ENCODE measurements around the gene KRT13.

The KRT13 gene

DNA sequence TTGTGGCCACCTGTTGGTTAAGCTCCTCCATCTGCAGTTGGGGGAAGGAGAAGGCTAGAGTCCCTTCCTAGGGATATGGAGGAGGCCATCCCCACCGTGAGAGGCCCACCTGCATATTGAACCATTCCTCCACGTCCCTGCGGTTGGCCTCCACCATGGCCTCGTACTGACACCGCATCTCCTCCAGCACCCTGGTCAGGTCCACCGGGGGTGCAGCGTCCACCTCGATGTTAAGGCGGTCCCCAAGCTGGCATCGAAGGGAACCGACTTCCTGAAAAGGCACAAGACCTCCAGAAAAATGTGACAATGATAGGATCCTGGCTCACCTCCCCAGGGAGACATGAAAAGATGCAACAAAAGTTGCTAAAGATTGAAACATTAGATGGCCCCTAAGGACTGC is 41.2 kb downstream of the KRT13 start:
- no peak for DNase-seq

DNA sequence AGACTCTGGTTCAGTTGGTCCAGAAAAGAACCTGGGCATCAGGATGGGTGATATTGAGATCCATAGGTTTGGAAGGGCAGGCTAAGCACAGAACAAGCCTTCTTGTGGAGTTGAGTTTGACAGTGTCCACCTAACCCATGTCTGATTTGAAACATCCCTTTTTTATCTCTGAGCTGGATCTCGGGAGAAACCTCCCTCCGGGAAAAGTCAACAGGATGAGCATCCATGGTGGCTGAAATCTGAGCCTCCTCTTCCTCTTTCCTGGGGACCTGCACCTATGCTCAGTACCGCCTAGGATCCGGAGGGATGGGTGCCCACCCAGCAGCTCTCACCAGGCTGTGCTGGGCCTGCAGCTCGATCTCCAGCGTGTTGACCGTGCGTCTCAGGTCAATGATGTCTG is 41.7 kb downstream of the KRT13 start:
- no peak for DNase-seq

DNA sequence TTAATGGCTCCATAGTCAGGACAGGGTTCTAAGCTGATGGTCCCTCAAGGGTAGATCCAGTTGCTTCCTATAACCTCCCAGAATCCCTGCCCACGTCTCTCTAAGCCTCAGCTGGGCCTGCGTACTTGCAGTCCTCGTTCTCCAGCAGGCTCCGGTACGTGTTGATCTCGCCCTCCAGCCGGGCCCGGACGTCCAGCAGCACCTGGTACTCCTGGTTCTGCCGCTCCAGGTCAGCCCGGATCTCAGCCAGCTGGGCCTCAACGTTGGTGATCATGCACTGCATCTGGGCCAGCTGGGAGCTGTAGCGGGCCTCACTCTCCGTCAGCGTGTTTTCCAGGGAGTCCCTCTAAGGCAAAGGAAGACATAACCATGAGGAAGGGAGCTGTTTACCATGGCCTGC is 42.7 kb downstream of the KRT13 start:
- DNase-seq = no peak

DNA sequence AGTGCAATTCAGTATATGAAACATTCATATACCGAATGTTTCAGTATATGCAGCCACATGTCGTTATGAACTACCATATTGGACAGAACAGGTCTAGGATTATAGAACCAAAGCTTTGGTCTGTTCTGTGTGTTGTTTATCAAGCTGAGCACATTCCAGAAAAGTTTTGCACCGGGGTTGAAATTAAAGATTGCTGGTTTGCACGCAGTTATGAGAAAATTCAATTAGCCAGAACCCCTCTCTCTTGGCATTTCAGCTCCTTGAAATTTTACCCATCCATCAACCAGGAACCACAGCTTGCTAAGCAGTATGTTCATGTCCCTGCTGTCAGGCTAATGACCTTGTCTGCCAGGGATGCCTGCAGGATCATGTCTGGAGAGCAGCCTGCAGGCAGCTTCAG is 47.7 kb downstream of the KRT13 start:
- DNase-seq = peak in 1 of 2 experiments; percentile 8

DNA sequence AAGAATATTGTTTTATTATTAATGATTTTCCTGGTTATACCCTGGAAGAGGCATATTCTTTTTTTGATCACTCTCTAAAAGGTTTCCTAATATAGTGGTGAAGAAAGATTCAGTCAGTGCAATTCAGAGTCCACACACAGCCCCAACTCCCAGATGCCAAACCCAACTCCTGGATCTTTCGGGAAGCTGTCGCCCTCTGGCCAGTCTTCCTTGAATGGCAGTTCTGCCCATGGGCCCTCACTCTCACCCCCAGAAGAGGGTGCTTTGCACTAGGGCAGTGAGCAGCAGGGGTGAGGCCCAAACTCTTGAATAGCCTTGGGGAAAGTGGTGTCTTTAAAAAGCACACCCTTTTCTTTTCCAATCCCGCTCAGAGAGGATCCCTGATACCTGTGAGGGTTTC is 49.2 kb downstream of the KRT13 start:
- no peak for DNase-seq

DNA sequence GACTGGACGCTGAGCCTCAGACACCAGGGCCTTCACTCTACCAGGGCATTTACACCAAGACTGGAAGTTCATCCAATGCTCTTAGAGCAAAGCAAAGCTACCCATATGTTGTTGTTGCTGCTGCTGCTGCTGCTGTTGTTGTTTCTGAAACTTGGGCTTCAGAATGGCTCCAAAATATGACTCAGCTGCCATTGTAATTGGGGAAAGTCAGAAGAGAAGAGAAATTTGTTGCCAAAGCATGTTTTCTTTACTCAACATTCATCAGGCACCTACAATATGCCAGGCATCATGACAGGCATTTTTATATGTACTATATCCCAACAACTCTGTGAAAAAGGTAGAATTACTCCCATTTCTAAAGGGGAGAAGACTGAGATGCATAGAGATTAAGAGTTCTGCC is 50.2 kb downstream of the KRT13 start:
- peak in 1 of 2 experiments; percentile 30 for DNase-seq

DNA sequence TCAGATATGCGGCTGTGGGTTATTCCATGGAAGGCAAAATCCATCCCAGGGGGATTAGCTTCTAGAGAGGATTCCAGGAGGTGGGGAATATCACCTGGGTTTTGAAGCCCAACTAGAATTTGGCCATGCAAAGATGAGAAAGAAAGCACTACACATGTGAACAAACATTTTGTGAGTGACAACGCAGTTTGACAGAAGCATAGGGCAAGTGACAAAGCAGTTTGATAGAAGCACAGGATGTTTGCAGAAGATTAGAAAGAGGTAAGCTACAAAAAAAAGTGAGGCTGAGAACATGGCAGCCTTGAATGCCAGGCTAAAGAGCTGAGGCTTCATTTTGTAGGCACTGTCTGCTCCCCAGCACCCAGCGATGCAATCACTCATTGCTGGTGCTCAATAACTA is 52.3 kb downstream of the KRT13 start:
- DNase-seq = no peak

DNA sequence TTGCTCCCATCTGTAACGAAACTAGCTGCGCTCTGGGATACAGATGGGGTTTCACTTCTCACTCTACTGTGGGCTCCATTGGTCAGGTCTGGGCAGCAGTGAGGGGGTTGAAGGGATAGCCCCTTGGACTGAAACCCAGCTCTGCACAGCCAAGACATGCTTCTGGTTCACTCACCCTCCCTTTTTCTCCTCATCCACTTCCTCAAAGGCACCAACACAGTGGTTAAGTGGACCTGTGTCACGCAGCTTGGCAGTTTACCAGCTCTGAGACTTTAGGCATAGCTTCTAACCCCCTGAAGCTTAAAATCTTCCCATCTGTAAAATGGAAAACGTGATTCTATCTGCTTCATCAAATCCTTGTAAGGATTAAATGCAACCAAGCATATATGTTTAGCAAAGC is 53.1 kb downstream of the KRT13 start:
- no peak for DNase-seq

DNA sequence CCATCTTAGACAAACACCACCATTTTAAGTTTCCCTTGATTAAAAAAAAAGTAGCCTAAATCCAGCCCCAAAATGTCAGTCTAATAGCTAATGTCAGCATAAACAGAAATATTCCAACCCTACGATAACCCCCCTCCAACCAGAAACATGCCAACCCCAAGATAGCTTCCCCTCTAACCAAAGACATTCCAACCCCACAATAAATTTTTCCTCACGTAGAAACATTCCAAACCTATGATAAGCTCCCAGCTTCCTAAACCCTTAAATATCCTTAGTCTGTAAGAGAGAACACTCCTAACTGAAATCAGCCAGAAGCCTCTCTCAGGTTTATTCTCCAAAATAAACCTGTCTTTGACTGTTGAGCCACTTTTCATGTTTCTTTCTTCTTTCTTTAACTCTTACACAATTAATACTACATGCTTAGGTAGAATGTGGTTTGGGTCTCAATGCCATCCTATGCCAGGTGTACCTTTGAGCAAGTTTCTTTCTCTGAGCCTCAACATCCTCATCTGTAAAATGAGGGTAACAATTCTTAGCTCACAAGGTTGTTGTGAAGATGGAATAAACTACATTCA is 54.2 kb downstream of the KRT13 start:
- DNase-seq = no peak

All from NCI-H446 (cell line).